Measurements from ENCODE around the gene EHD4.

- TF ChIP-seq CTCF (IDR thresholded peaks at IDR 0.05; ENCODE audit: low read depth, low read length): no peak
- TF ChIP-seq POLR2A (IDR thresholded peaks at IDR 0.05; ENCODE audit: extremely low read depth, insufficient read length): no peak
These were observed 1.7 kb upstream of the EHD4 start for GRCh38 chr15:41974041-41974440.
